ENCODE measurements around the gene ARL6. TPM values are rescaled to one million over a fixed set of nuclear protein-coding genes. Genes with fewer than 3 reads are reported as not detected.

The ARL6 gene
- polyA plus RNA-seq, 6 donors from 2014 or later: 1.1 to 4.3 (median 2.5) TPM

Other genes with a start within 250 kb of the ARL6 start
- gene CRYBG3, start 57.3 kb downstream of the ARL6 start, polyA plus RNA-seq (ENCODE audit: low read depth in 6 of 6): 1 to 10 TPM in 4 of 6 donors, under 1 TPM in 2; 0.76 to 2.9 (median 1.5) TPM
- gene RIOX2, start 207.7 kb downstream of the ARL6 start, polyA plus RNA-seq (ENCODE audit: low read depth in 6 of 6): 10 to 100 TPM; 20.4 to 34.6 (median 27.2) TPM